Endodermal cell (in vitro differentiated cells): ENCODE measurements around the gene LRRFIP1. TPM values are rescaled to one million over a fixed set of nuclear protein-coding genes. Genes with fewer than 3 reads are reported as not detected.

Experiments
- DNase-seq: peaks from one replicate; pipeline ENCODE4 v3.0.0-alpha.2; 2017
- H3K27ac ChIP-seq: 2 replicates; pipeline ENCODE4 v1.5.1; 2013; ENCODE audit warnings: mild to moderate bottlenecking, low read depth, low read length, moderate library complexity
- H3K27me3 ChIP-seq: 2 replicates; pipeline ENCODE4 v1.6.1; 2013; ENCODE audit warnings: mild to moderate bottlenecking, low read length, moderate library complexity; ENCODE audit not compliant: insufficient read depth, control insufficient read depth, poor library complexity, severe bottlenecking
- H3K36me3 ChIP-seq: 2 replicates; pipeline ENCODE4 v1.7.0; 2013; ENCODE audit warnings: mild to moderate bottlenecking, low read length, moderate library complexity; ENCODE audit not compliant: control insufficient read depth, insufficient read depth
- H3K4me1 ChIP-seq: one replicate; pipeline ENCODE4 v1.7.0; 2013; ENCODE audit warnings: low read length; ENCODE audit not compliant: control insufficient read depth, insufficient read depth
- H3K4me3 ChIP-seq: 2 replicates; pipeline ENCODE4 v1.5.1; 2013; ENCODE audit warnings: mild to moderate bottlenecking, low read length, moderate library complexity
- H3K9ac ChIP-seq: 2 replicates; pipeline ENCODE4 v1.6.1; 2013; ENCODE audit warnings: mild to moderate bottlenecking, low read length, moderate library complexity; ENCODE audit not compliant: poor library complexity, severe bottlenecking; ENCODE audit errors: extremely low read depth
- H3K9me3 ChIP-seq: 2 replicates; pipeline ENCODE4 v1.6.1; 2013; ENCODE audit warnings: mild to moderate bottlenecking, low read length, moderate library complexity; ENCODE audit not compliant: control insufficient read depth
- H3K27ac Mint-ChIP-seq: 2 replicates; pipeline ENCODE4 v1.8.0; 2020; ENCODE audit warnings: mixed read lengths
- H3K27me3 Mint-ChIP-seq: 2 replicates; pipeline ENCODE4 v1.8.0; 2021; ENCODE audit warnings: mild to moderate bottlenecking, mixed read lengths; ENCODE audit not compliant: insufficient read depth
- H3K36me3 Mint-ChIP-seq: 2 replicates; pipeline ENCODE4 v1.8.0; 2020; ENCODE audit warnings: low read depth, mixed read lengths
- H3K4me1 Mint-ChIP-seq: 2 replicates; pipeline ENCODE4 v1.8.0; 2020; ENCODE audit warnings: mixed read lengths
- H3K4me3 Mint-ChIP-seq: 2 replicates; pipeline ENCODE4 v1.8.0; 2020; ENCODE audit warnings: mild to moderate bottlenecking, moderate library complexity, mixed read lengths
- H3K9me3 Mint-ChIP-seq: 2 replicates; pipeline ENCODE4 v1.8.0; 2020; ENCODE audit warnings: mild to moderate bottlenecking, mixed read lengths
- WGBS, 2 experiments: methylation state at CpG; one replicate each; pipeline versions ENCODE4 v1.1.5 to v1.1.7; 2013; ENCODE audit warnings: missing lambda C conversion rate in 2 of 2, mixed read lengths in 1 of 2; ENCODE audit not compliant: insufficient coverage in 1 of 2, insufficient read length in 1 of 2; 5-methylcytosine and 5-hydroxymethylcytosine counted together
- total RNA-seq, 2 donors: library from RNA; stranded (reverse); fragmentation: NEBNext Ultra II Directional in 1 of 2; extraction: Animal tissue kit (Norgen Biotek cat#: 25700) in 1 of 2; gene quantifications; 2 replicates in 1 of 2; 3 replicates in 1 of 2; pipeline ENCODE4 v1.2.1, GENCODE V29; 2021
- TF ChIP-seq, protein P1 (sequence below): fragments of 200-600 bp; sonication (generic); conservative IDR thresholded peaks from 2 replicates; pipeline ENCODE4 v1.5.0; 2021; ENCODE audit warnings: antibody characterized with exemption, mild to moderate bottlenecking

LRRFIP1 gene
- total RNA-seq, 2 donors from 2014 or later: 102 to 132 TPM

- Histone ChIP-seq H3K27ac (no peak overlapping the region), H3K4me3 (no peak overlapping the region), H3K36me3 (peaks cover 30% of the 10 kb centered on the region), H3K9ac (no peak overlapping the region), H3K9me3 (no peaks in the 10 kb centered on the region), H3K27me3 (no peaks in the 10 kb centered on the region), H3K4me1 (peaks cover 38% of the 10 kb centered on the region)
- H3K9me3 Mint-ChIP-seq: peaks cover 3% of the 10 kb centered on the region
- TF ChIP-seq, protein P1, sequence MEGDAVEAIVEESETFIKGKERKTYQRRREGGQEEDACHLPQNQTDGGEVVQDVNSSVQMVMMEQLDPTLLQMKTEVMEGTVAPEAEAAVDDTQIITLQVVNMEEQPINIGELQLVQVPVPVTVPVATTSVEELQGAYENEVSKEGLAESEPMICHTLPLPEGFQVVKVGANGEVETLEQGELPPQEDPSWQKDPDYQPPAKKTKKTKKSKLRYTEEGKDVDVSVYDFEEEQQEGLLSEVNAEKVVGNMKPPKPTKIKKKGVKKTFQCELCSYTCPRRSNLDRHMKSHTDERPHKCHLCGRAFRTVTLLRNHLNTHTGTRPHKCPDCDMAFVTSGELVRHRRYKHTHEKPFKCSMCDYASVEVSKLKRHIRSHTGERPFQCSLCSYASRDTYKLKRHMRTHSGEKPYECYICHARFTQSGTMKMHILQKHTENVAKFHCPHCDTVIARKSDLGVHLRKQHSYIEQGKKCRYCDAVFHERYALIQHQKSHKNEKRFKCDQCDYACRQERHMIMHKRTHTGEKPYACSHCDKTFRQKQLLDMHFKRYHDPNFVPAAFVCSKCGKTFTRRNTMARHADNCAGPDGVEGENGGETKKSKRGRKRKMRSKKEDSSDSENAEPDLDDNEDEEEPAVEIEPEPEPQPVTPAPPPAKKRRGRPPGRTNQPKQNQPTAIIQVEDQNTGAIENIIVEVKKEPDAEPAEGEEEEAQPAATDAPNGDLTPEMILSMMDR: no peak
- DNase-seq: peak; percentile 54
- peak overlapping the region; percentile 62 for H3K27ac Mint-ChIP-seq
- WGBS, 2 experiments: 90 to 94% methylated on average over 19 to 26 of the region's 29 CpGs
- no peaks in the 10 kb centered on the region for H3K27me3 Mint-ChIP-seq
- H3K36me3 Mint-ChIP-seq: peaks cover 14% of the 10 kb centered on the region
- H3K4me1 Mint-ChIP-seq: peaks cover 78% of the 10 kb centered on the region
- no peak overlapping the region for H3K4me3 Mint-ChIP-seq
Measured at GRCh38 chr2:237597196-237598145, 29.9 kb upstream of the LRRFIP1 start.

DNA sequence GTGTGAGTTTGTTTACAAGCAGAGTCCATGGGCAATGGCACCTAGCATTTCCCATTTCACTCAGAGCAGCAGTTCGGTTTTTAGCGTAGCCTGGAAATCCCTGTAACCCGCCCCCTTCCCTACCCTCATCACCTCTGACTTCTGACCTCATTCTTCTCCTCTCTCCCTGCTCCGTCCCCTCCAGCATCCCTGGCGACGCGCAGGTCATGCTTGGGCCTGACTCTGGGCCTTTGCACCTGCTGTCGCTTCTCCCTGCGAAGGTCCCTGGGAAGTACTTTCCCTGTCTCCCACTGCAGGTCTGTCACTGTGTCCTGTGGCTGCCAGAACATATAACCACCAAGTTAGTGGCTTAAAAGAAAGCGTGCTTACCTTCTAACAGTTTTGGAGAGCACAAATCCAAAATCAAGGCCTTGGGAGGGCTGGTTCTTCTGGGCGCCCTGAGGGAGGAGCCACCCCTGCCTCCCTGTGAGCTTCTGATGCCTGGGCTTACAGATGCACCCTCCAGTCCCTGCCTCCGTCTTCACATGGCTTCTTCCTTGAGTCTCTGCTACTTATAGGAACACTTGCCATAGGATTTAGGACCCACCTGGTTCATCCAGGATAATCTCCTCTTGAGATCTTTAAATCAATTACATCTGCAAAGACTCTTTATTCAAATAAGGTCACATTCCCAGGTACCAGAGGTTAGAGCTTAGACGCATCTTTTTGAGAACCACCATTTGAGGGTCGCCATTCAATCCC lies 28.7 kb upstream of the LRRFIP1 start:
- no peaks in the 10 kb centered on the region for H3K27me3 Mint-ChIP-seq
- H3K4me1 Mint-ChIP-seq: peaks cover 78% of the 10 kb centered on the region
- DNase-seq: peak; percentile 59
- TF ChIP-seq, protein P1: no peak
- no peak overlapping the region for H3K9ac ChIP-seq
- H3K4me3 Mint-ChIP-seq: no peak overlapping the region
- no peak overlapping the region for H3K27ac ChIP-seq
- H3K9me3 Mint-ChIP-seq: peaks cover 3% of the 10 kb centered on the region
- H3K4me1 ChIP-seq: peaks cover 38% of the 10 kb centered on the region
- H3K27me3 ChIP-seq: no peaks in the 10 kb centered on the region
- H3K4me3 ChIP-seq: peak overlapping the region; percentile 44
- peaks cover 18% of the 10 kb centered on the region for H3K36me3 ChIP-seq
- H3K36me3 Mint-ChIP-seq: peaks cover 14% of the 10 kb centered on the region
- WGBS, 2 experiments: 85 to 91% methylated on average over 14 of the region's 14 CpGs
- H3K27ac Mint-ChIP-seq: peak overlapping the region; percentile 69
- H3K9me3 ChIP-seq: no peaks in the 10 kb centered on the region

DNA sequence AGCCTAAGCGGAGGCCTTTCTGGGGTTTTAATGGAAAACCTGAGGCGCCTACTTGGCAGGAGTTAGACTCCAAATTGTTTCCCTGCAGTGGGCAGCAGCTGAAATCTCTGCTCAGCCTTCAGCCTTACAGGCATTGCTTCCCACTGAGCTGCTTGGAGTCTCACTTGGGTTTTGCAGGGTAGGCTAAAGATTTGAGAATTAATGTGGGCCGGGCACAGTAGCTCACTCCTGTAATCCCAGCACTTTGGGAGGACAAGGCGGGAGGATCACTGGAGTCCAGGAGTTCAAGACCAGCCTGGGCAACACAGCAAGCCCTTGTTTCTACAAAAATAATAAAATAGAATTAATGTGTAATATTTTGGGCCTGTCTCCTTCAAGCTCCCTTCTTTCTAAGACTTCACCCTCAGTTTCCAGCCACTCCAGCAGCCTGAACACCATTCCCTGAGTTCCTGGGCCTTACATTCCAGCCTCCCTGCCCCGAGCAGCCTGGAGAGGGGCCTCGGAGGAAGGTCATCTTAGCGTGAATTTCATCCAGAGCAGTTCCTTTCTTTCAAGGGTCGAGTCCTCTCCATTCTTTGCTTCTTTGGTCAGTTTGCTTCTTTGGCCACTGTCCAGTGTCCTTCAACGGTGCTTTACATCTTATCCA lies 27.8 kb upstream of the LRRFIP1 start:
- no peak overlapping the region for H3K4me3 ChIP-seq
- peaks cover 19% of the 10 kb centered on the region for H3K36me3 ChIP-seq
- no peak overlapping the region for H3K9ac ChIP-seq
- no peak overlapping the region for H3K4me3 Mint-ChIP-seq
- TF ChIP-seq, protein P1: no peak
- H3K36me3 Mint-ChIP-seq: peaks cover 14% of the 10 kb centered on the region
- H3K9me3 Mint-ChIP-seq: peaks cover 9% of the 10 kb centered on the region
- H3K9me3 ChIP-seq: peaks cover 1% of the 10 kb centered on the region
- no peaks in the 10 kb centered on the region for H3K27me3 Mint-ChIP-seq
- no peak for DNase-seq
- no peak overlapping the region for H3K27ac ChIP-seq
- no peaks in the 10 kb centered on the region for H3K27me3 ChIP-seq
- peak overlapping the region; percentile 80 for H3K27ac Mint-ChIP-seq
- peaks cover 33% of the 10 kb centered on the region for H3K4me1 ChIP-seq
- WGBS, 2 experiments: 92 to 95% methylated on average over 9 of the region's 9 CpGs
- H3K4me1 Mint-ChIP-seq: peaks cover 73% of the 10 kb centered on the region
